HL-60/S4 treated with phorbol 12-myristate 13-acetate at 8.2 ng/mL for 4 days and 3 days (cell line): Measurements from ENCODE around the gene DEFB112.

Source experiments
- in situ Hi-C: fragments of 300-500 bp; cut with MboI; formaldehyde crosslinking; loops from 2 replicates; pipeline ENCODE4 v1.15.0; 2022; ENCODE audit warnings: low sequenced_read_pairs

The DEFB112 gene

GRCh38 chr6:50003139-50003538, 46.6 kb downstream of the DEFB112 start:
- in situ Hi-C loops = no loop called here

GRCh38 chr6:49995278-49995677, 54.5 kb downstream of the DEFB112 start:
- in situ Hi-C loops = no loop called here
